ENCODE data around the gene CALR.
"Not testable (repeated sequence)": the region's sequence is repeated elsewhere in the genome, so short reads cannot be mapped to it uniquely, and the experiment has no call there.

GRCh38 chr19:12890299-12890786 lies 48.1 kb upstream of the CALR start:
- not testable (repeated sequence) for TF ChIP-seq ARNT (IDR thresholded peaks at IDR 0.05); FOXK2 (IDR thresholded peaks at IDR 0.05); BHLHE40 (IDR thresholded peaks at IDR 0.05; ENCODE audit: borderline replicate concordance); ELF4 (IDR thresholded peaks at IDR 0.05); FOXM1 (IDR thresholded peaks at IDR 0.05; ENCODE audit: borderline replicate concordance)
- 0 out of 2 replicates have a peak, but pooled peaks have one; percentile 11 for TF ChIP-seq PKNOX1 (IDR thresholded peaks at IDR 0.05)
